AG04450 (cell line): ENCODE results near the gene TMOD3. TPM values are rescaled to one million over a fixed set of nuclear protein-coding genes. Genes with fewer than 3 reads are reported as not detected.

Experiments used
- CTCF ChIA-PET: fragments of 300-600, 350-600 bp; formaldehyde crosslinking; extraction: SDS; loops from one replicate; lab custom pipeline; 2022; ENCODE audit warnings: antibody characterized with exemption, inconsistent platforms; lab: Charles Lee
- POLR2A ChIA-PET: fragments of 350-600 bp; formaldehyde crosslinking; extraction: SDS; loops from one replicate; lab custom pipeline; 2021; ENCODE audit warnings: antibody characterized with exemption, inconsistent platforms; lab: Yijun Ruan, JAX
- DNase-seq: peaks from one replicate; pipeline ENCODE4 v3.0.0-alpha.2; 2011; ENCODE audit warnings: low read depth, low spot score
- H3K27ac ChIP-seq: one replicate; pipeline ENCODE4 v1.5.1; 2012; ENCODE audit warnings: low read depth, low read length, control low read depth
- H3K27me3 ChIP-seq: one replicate; pipeline ENCODE4 v1.6.0; 2012; ENCODE audit warnings: low read length; ENCODE audit not compliant: control insufficient read depth, insufficient read depth
- H3K4me3 ChIP-seq: 2 replicates; pipeline ENCODE4 v1.5.1; 2011; ENCODE audit warnings: mild to moderate bottlenecking, low read depth, low read length, control low read depth
- H3K9me3 ChIP-seq: 2 replicates; pipeline ENCODE4 v1.5.1; 2012; ENCODE audit warnings: low read length; ENCODE audit not compliant: control insufficient read depth, insufficient read depth
- CTCF ChIP-seq: IDR thresholded peaks from 2 replicates; pipeline ENCODE4 v1.5.1; 2011; ENCODE audit warnings: low read depth, low read length, control low read depth, inconsistent platforms
- polyA plus RNA-seq: library from polyadenylated mRNA; depleted of rRNA; stranded (reverse); fragments of >200 nt; gene quantifications from 2 replicates; pipeline ENCODE4 v1.2.3, GENCODE V29; 2011

Gene TMOD3
- polyA plus RNA-seq, 1 experiment: 29.8 TPM

DNA sequence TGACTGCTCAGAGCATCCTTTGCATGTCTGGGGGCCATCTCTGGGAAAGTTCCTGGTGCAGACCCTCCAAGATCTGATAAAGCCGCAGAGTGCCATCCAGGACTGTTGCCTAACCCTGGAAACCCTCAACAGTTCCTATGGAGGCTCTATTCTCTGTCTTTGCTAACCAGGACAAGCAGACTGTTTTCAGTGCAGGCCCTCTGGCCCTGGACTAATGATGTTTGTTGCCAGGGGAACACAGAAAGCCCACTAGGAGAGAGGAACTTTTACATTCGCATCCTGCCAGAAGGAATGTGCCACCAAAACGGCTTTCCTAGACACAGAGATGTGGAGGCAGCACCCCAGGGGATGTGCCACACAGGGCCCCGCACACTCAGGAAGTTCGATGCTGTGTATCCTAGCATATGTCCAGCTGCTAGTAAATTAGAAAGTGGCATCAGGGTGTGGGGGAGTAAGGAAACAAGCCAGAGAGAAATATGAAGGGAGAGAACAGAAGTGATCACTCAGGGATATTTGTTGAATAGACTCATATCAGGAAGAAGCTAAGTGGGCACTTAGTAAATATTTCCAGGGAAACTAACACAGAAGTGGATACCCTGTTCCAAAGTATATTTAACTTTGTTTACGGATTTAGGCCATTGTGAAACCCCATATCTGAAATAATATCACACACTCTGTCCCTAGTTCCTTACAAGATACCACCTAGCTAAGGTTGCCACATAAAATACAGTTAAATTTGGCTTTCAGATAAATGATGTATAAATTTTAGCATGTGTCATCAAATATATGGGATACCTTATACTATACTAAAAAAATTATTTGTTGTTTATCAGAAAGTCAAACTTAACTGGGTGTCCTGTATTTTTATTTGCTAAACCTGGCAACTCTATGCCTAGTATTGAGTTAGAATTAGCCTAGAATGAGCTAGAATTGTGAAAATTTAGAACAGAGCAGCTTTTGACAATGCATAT, 29.9 kb upstream of the TMOD3 start:
- TF ChIP-seq CTCF: no peak
- Histone ChIP-seq H3K27me3 (no peaks in the 10 kb centered on the region), H3K9me3 (no peaks in the 10 kb centered on the region), H3K27ac (no peak overlapping the region), H3K4me3 (no peak overlapping the region)
- ChIA-PET CTCF (interaction anchor here (0.5 to 1.3 kb wide), 5 partner anchors 19 to 644 kb away, joined by 3 to 7 read pairs (median 3); no protein-coding TSS in a partner anchor), POLR2A (no interaction called here)
- no peak for DNase-seq

- no peak overlapping the region for H3K4me3 ChIP-seq
- ChIA-PET POLR2A (no interaction called here), CTCF (interaction anchor here (1.0 to 1.4 kb wide), 6 partner anchors 11 to 151 kb away, joined by 3 to 4 read pairs (median 3); no protein-coding TSS in a partner anchor)
- no peaks in the 10 kb centered on the region for H3K27me3 ChIP-seq
- H3K27ac ChIP-seq: no peak overlapping the region
- TF ChIP-seq CTCF: peak; percentile 65
- DNase-seq: no peak
- H3K9me3 ChIP-seq: no peaks in the 10 kb centered on the region
Observed at GRCh38 chr15:51801391-51801835, 28.0 kb upstream of the TMOD3 start.

DNA sequence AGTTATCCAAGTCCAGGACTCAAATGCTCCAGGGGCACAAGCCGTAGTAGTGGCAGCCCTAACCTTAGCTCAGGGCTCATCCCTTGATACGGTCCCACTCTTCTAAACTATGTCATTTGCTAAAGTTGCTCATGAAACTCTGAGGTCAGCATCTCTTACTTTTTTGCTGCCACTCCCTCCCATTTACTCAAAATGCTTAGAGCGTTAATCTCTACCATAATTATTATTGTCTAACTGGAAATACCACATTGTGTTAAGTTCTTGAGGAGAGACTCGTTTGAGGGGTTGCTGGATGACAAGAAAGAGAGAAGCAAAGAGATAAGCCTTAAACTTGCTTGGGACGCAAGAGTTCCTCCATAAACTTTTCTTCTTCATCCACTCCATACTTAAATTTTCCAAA, 26.9 kb upstream of the TMOD3 start:
- ChIA-PET CTCF (interaction anchor here (1.0 to 1.4 kb wide), 4 partner anchors 10 to 153 kb away, joined by 3 to 4 read pairs (median 4); no protein-coding TSS in a partner anchor), POLR2A (no interaction called here)
- H3K4me3 ChIP-seq: no peak overlapping the region
- TF ChIP-seq CTCF: no peak
- DNase-seq: no peak
- no peaks in the 10 kb centered on the region for H3K27me3 ChIP-seq
- no peak overlapping the region for H3K27ac ChIP-seq
- H3K9me3 ChIP-seq: no peaks in the 10 kb centered on the region

GRCh38 chr15:51803965-51804364, 25.5 kb upstream of the TMOD3 start:
- H3K9me3 ChIP-seq: no peaks in the 10 kb centered on the region
- CTCF ChIA-PET: no interaction called here
- H3K4me3 ChIP-seq: no peak overlapping the region
- H3K27ac ChIP-seq: no peak overlapping the region
- no peak for DNase-seq
- H3K27me3 ChIP-seq: no peaks in the 10 kb centered on the region
- no peak for TF ChIP-seq CTCF
- POLR2A ChIA-PET: no interaction called here

- DNase-seq: no peak
- ChIA-PET POLR2A (no interaction called here), CTCF (no interaction called here)
- H3K9me3 ChIP-seq: no peaks in the 10 kb centered on the region
- H3K4me3 ChIP-seq: no peak overlapping the region
- no peak overlapping the region for H3K27ac ChIP-seq
- no peaks in the 10 kb centered on the region for H3K27me3 ChIP-seq
- no peak for TF ChIP-seq CTCF
Observed at GRCh38 chr15:51806123-51806522, 23.3 kb upstream of the TMOD3 start.
